ENCODE measurements around the gene ADAMTS13. TPM values are rescaled to one million over a fixed set of nuclear protein-coding genes. Genes with fewer than 3 reads are reported as not detected.

Gene ADAMTS13
- total and polyA plus RNA-seq, 9 of the 15 experiments (the other 6 are each of a cell fraction or from before 2014, with no cell fraction given): 0.03 to 0.20 (median 0.04) TPM; not detected in 4

GRCh38 chr9:133460405-133461175 is 38.4 kb downstream of the ADAMTS13 start (continued):
- TF ChIP-seq BHLHE40 (IDR thresholded peaks at IDR 0.05; ENCODE audit: low read length): peak; percentile 76
- TF ChIP-seq USF2 (CRISPR knock-in tag; IDR thresholded peaks at IDR 0.05): peak; percentile 71
- TF ChIP-seq MED1 (CRISPR knock-in tag; IDR thresholded peaks at IDR 0.05; ENCODE audit: borderline replicate concordance): no peak
- TF ChIP-seq ZNF431 (CRISPR knock-in tag; IDR thresholded peaks at IDR 0.05): no peak
- TF ChIP-seq NFIC (IDR thresholded peaks at IDR 0.05): peak; percentile 82
- TF ChIP-seq POLR3G (IDR thresholded peaks at IDR 0.05; ENCODE audit: extremely low read depth, insufficient read length, insufficient replicate concordance): no peak
- TF ChIP-seq ZFP36 (IDR thresholded peaks at IDR 0.05; ENCODE audit: low read depth, low read length, partially characterized antibody): no peak
- no peak for TF ChIP-seq ZBTB49 (CRISPR knock-in tag; IDR thresholded peaks at IDR 0.05; ENCODE audit: borderline replicate concordance)
